K562 (cell line): ENCODE measurements around the gene TENT4B. TPM values are rescaled to one million over a fixed set of nuclear protein-coding genes. Genes with fewer than 3 reads are reported as not detected.
A peak's percentile ranks its signal among the peaks of the same experiment; 100 is the strongest.

Experiments used
- ATAC-seq: fragments of 200-7000 bp; cut with Tn5 transposase; 3 replicates; pipeline ENCODE4 v1.9.1; 2020; ENCODE audit warnings: moderate library complexity
- BruUV-seq: library from RNA; stranded (reverse); fragments of 400-500 nt; replicated peaks from 2 replicates; lab custom pipeline; 2021; lab: Mats Ljungman, UMichigan
- CTCF ChIA-PET: fragments of 300-600 bp; formaldehyde crosslinking; extraction: SDS; loops from one replicate; lab custom pipeline; 2021; ENCODE audit warnings: low intra/inter-chr PET ratio; lab: Yijun Ruan, JAX
- POLR2A ChIA-PET: fragments of 300-600, 350-650 bp; sonication (Branson Sonifier 250); formaldehyde crosslinking; extraction: SDS; loops from one replicate; lab custom pipeline; 2021; ENCODE audit warnings: antibody characterized with exemption, inconsistent platforms; lab: Yijun Ruan, JAX
- DNase-seq, 4 experiments: peaks; one replicate each; pipeline versions ENCODE4 v3.0.0 to v3.0.0-alpha.2; 2011 to 2018; ENCODE audit warnings: low spot score in 3 of 4, mixed read lengths in 3 of 4; ENCODE audit errors: extremely low read depth in 1 of 4
- FAIRE-seq: peaks from 2 replicates; lab custom pipeline; 2011; peaks lifted over from hg19 to GRCh38; lab: Jason Lieb, UNC
- H2AFZ ChIP-seq: 2 replicates; pipeline ENCODE4 v1.6.0; 2011; ENCODE audit warnings: low read depth, low read length, control low read depth, inconsistent platforms
- H3K27ac ChIP-seq: fragments of 200-600 bp; 3 replicates; pipeline ENCODE4 v1.8.0; 2011; ENCODE audit warnings: low read depth, mild to moderate bottlenecking, control low read depth, inconsistent platforms, low read length, moderate library complexity, mixed read lengths; ENCODE audit errors: extremely low read depth
- H3K27me3 ChIP-seq, 2 experiments: fragments of 300-600 bp in 1 of 2; 2 replicates in 1 of 2; 3 replicates in 1 of 2; pipeline versions ENCODE4 v1.6.0 to v1.8.0; 2011; ENCODE audit warnings: inconsistent platforms in 2 of 2, low read length in 2 of 2, mild to moderate bottlenecking in 1 of 2, mixed read lengths in 1 of 2, moderate library complexity in 1 of 2; ENCODE audit not compliant: control insufficient read depth in 2 of 2, insufficient read depth in 2 of 2
- H3K36me3 ChIP-seq: fragments of 300-600 bp; 3 replicates; pipeline ENCODE4 v1.8.0; 2011; ENCODE audit warnings: mild to moderate bottlenecking, low read length, inconsistent platforms; ENCODE audit not compliant: control insufficient read depth, insufficient read depth
- H3K4me1 ChIP-seq, 2 experiments: fragments of 200-600 bp in 1 of 2; replicated peaks in 1 of 2; 2 replicates in 1 of 2; 3 replicates in 1 of 2; pipeline versions ENCODE4 v1.5.1 to v1.8.0; 2011; ENCODE audit warnings: inconsistent platforms in 2 of 2, low read length in 2 of 2, mild to moderate bottlenecking in 1 of 2, mixed read lengths in 1 of 2, moderate library complexity in 1 of 2; ENCODE audit not compliant: control insufficient read depth in 2 of 2, insufficient read depth in 2 of 2
- H3K4me2 ChIP-seq: 2 replicates; pipeline ENCODE4 v1.6.1; 2011; ENCODE audit warnings: low read length, control low read depth, inconsistent platforms, mixed read lengths; ENCODE audit not compliant: insufficient read depth
- H3K4me3 ChIP-seq: fragments of 200-600 bp; sonication (generic), shearing (Covaris generic); 2 replicates; pipeline ENCODE4 v1.5.1; 2016; ENCODE audit warnings: control low read depth, inconsistent platforms
- H3K79me2 ChIP-seq: fragments of 200-600 bp; 3 replicates; pipeline ENCODE4 v1.8.0; 2011; ENCODE audit warnings: low read length, inconsistent platforms; ENCODE audit not compliant: control insufficient read depth, insufficient read depth
- H3K9ac ChIP-seq, 2 experiments: 2 replicates each; pipeline versions ENCODE4 v1.6.0 to v1.6.1; 2011; ENCODE audit warnings: low read depth in 2 of 2, low read length in 2 of 2, control low read depth in 1 of 2, inconsistent platforms in 1 of 2, mild to moderate bottlenecking in 1 of 2, mixed read lengths in 1 of 2; ENCODE audit not compliant: insufficient read depth in 1 of 2
- H3K9me1 ChIP-seq: one replicate; pipeline ENCODE4 v1.6.0; 2011; ENCODE audit warnings: inconsistent platforms, mild to moderate bottlenecking, low read length, moderate library complexity; ENCODE audit not compliant: control insufficient read depth, insufficient read depth
- H3K9me3 ChIP-seq: replicated peaks from 2 replicates; pipeline ENCODE4 v1.5.1; 2011; ENCODE audit warnings: low read depth, low read length, inconsistent platforms; ENCODE audit not compliant: control insufficient read depth, insufficient read depth
- H4K20me1 ChIP-seq: replicated peaks from 2 replicates; pipeline ENCODE4 v1.6.1; 2011; ENCODE audit warnings: low read length, inconsistent platforms, mixed read lengths; ENCODE audit not compliant: control insufficient read depth, insufficient read depth
- BRD9 ChIP-seq: fragments of 450-650 bp; IDR thresholded peaks from 2 replicates; pipeline ENCODE4 v1.6.1; 2018; ENCODE audit warnings: low read depth; ENCODE audit not compliant: partially characterized antibody
- C11orf30 ChIP-seq: fragments of 450-650 bp; IDR thresholded peaks from 2 replicates; pipeline ENCODE4 v1.6.1; 2016; ENCODE audit warnings: low read depth, mild to moderate bottlenecking
- CHCHD3 ChIP-seq: fragments of 250-450 bp; sonication (Bioruptor Pico); IDR thresholded peaks from 2 replicates; pipeline ENCODE4 v2.1.2; 2022; ENCODE audit warnings: mild to moderate bottlenecking
- MAFG ChIP-seq: fragments of 450-650 bp; conservative IDR thresholded peaks from 2 replicates; pipeline ENCODE4 v1.6.1; 2016; ENCODE audit warnings: missing genetic modification characterization, missing compliant biosample characterization
- RBM25 ChIP-seq: fragments of 200-400 bp; formaldehyde crosslinking; IDR thresholded peaks from 2 replicates; pipeline ENCODE4 v1.6.1; 2018; ENCODE audit warnings: low read length, low read depth, moderate library complexity; ENCODE audit not compliant: severe bottlenecking
- SPI1 ChIP-seq: IDR thresholded peaks from 2 replicates; pipeline ENCODE4 v1.6.1; 2011; ENCODE audit warnings: low read depth, low read length, control low read depth, borderline replicate concordance
- WHSC1 ChIP-seq: IDR thresholded peaks from one replicate; pipeline ENCODE4 v1.6.1; 2012; ENCODE audit warnings: low read length, control low read depth, inconsistent platforms
- ZNF121 ChIP-seq: sonication (generic); formaldehyde crosslinking; conservative IDR thresholded peaks from 2 replicates; pipeline ENCODE4 v1.8.0; 2022; ENCODE audit warnings: missing genetic modification reagents
- ZNF407 ChIP-seq: fragments of 450-650 bp; IDR thresholded peaks from 2 replicates; pipeline ENCODE4 v1.6.1; 2016; ENCODE audit warnings: low read depth
- WGBS: fragments of 100-300 bp; shearing (Covaris generic); methylation state at CpG from one replicate; pipeline ENCODE4 v1.1.6; 2016; ENCODE audit warnings: low coverage, mixed read lengths; ENCODE audit not compliant: insufficient coverage; ENCODE audit errors: missing lambda C conversion rate; 5-methylcytosine and 5-hydroxymethylcytosine counted together
- in situ Hi-C: fragments of 300-500 bp; cut with MboI; formaldehyde crosslinking; loops from 4 replicates; pipeline ENCODE4 v1.15.0; 2018; ENCODE audit warnings: inconsistent platforms, mixed read lengths
- intact Hi-C: fragments of 100-400 bp; cut with micrococcal nuclease; formaldehyde crosslinking; loops from 2 replicates; pipeline ENCODE4 v1.14.2; 2022
- polyA plus RNA-seq, 8 experiments: library from polyadenylated mRNA; depleted of rRNA in 4 of 8; stranded (reverse) in 5 of 8; unstranded in 3 of 8; fragments of >200 nt; fragmentation: Nextera tagmentation in 2 of 8; fragmentation: Illumina TruSeq in 1 of 8; extraction: Ambion mirVana in 2 of 8; extraction: Trizol in 1 of 8; gene quantifications; 2 replicates each; pipeline versions ENCODE4 v1.2.1 to v1.2.3, GENCODE V29; 2011 to 2014; ENCODE audit warnings: inconsistent platforms in 1 of 8, missing spikeins in 1 of 8
- total RNA-seq, 7 experiments: library from RNA; depleted of rRNA in 6 of 7; stranded (reverse); fragments of >200 nt in 6 of 7; fragmentation: Illumina TruSeq in 2 of 7; extraction: Trizol in 2 of 7; gene quantifications; 2 replicates each; pipeline versions ENCODE4 v1.2.1 to v1.2.3, GENCODE V29; 2011 to 2021; ENCODE audit warnings: low replicate concordance in 1 of 7

TENT4B gene
- total and polyA plus RNA-seq, 9 of the 15 experiments (the other 6 are each of a cell fraction or from before 2014, with no cell fraction given) = 5.2 to 8.4 (median 7.0) TPM

DNA sequence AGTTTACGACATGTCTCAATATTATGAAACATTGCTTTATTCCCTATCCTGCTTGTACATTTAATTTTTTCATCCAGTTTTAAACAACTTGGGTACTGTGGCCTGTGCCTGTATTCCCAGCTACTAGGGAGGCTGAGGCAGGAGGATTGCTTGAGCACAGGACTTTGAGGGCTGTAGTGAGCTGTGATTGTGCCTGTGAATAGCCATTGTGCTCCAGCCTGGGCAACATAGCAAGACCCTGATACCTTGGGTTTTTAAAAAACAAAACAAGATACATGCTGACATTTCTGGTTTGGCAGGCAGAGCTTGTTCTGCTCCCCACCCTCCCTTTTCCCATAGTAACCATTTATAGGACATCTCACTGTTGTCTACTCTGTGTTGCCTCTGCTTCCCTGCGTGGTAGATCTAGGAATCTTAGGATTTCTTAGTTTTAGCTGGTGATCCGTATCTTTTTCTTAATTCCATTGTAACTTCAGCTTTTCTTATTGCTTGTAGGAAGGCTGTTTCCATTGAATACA, 35.6 kb downstream of the TENT4B start:
- Histone ChIP-seq H3K27ac (no peak overlapping the region), H3K27me3 (no peaks in the 10 kb centered on the region), H3K9me3 (no peaks in the 10 kb centered on the region), H3K4me3 (no peak overlapping the region), H3K36me3 (no peaks in the 10 kb centered on the region), H2AFZ (no peak overlapping the region), H3K9me1 (no peaks in the 10 kb centered on the region), H3K4me2 (no peak overlapping the region), H4K20me1 (peaks cover 8% of the 10 kb centered on the region; the same call in 1 of the 2 replicates), H3K79me2 (peaks cover 14% of the 10 kb centered on the region), H3K9ac (no peak overlapping the region), H3K4me1 (no peaks in the 10 kb centered on the region)
- TF ChIP-seq WHSC1 (no peak), CHCHD3 (CRISPR knock-in tag) (no peak), SPI1 (no peak), ZNF121 (CRISPR knock-in tag) (peak; percentile 31; the same call in 1 of the 2 replicates), RBM25 (peak; percentile 21)
- no TSS peak for BruUV-seq
- ATAC-seq = no peak
- no peak for DNase-seq
- no peak for FAIRE-seq
- in situ Hi-C loops = no loop called here
- WGBS = 54% methylated on average over 3 of the region's 3 CpGs
- intact Hi-C loops = no loop called here
- POLR2A ChIA-PET = interaction anchor here (0.6 to 1.3 kb wide), 2 partner anchors 19 to 449 kb away, joined by 3 read pairs; no protein-coding TSS in a partner anchor
- CTCF ChIA-PET = no interaction called here

DNA sequence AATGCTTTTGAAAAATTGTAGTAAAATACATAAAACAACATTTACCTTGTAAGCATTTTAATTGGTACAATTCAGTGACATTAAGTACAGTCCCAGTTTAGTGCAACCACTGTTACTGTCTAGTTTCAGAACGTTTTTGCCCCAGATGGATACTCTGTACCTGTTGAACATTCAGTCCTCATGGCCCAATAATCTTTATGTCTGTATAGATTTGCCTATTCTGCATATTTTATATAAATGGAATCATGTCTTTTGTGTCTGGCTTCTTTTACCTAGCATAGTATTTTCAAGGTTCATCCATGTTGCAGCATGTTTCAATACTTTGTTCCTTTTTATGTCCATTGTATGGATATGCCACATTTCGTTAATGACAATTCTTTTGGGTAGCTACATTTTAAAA, 37.2 kb downstream of the TENT4B start:
- no peak overlapping the region for H3K4me3 ChIP-seq
- H3K36me3 ChIP-seq = no peaks in the 10 kb centered on the region
- no TSS peak for BruUV-seq
- ChIA-PET CTCF (no interaction called here), POLR2A (no interaction called here)
- ATAC-seq = no peak
- H2AFZ ChIP-seq = no peak overlapping the region
- no peak overlapping the region for H3K9ac ChIP-seq
- H4K20me1 ChIP-seq = peaks cover 7% of the 10 kb centered on the region; the same call in 1 of the 2 replicates
- in situ Hi-C loops = no loop called here
- no peaks in the 10 kb centered on the region for H3K9me3 ChIP-seq
- H3K4me1 ChIP-seq = peaks cover 0 to under 1% of the 10 kb centered on the region in 2 experiments; a peak in 2 of 5 replicates
- 38% methylated on average over 2 of the region's 2 CpGs for WGBS
- H3K4me2 ChIP-seq = no peak overlapping the region
- no peak for FAIRE-seq
- intact Hi-C loops = no loop called here
- H3K9me1 ChIP-seq = no peaks in the 10 kb centered on the region
- no peak for DNase-seq
- H3K79me2 ChIP-seq = peaks cover 16% of the 10 kb centered on the region
- no peaks in the 10 kb centered on the region for H3K27me3 ChIP-seq
- no peak overlapping the region for H3K27ac ChIP-seq
- TF ChIP-seq ZNF407 (no peak), MAFG (tag) (0 out of 2 replicates have a peak, but pooled peaks have one; percentile 17), BRD9 (no peak), C11orf30 (peak; percentile 44; the same call in 1 of the 2 replicates)
